Endothelial cell (in vitro differentiated cells): ENCODE measurements around the gene NMNAT3. TPM values are rescaled to one million over a fixed set of nuclear protein-coding genes. Genes with fewer than 3 reads are reported as not detected.

Experiments used
- DNase-seq: peaks from one replicate; pipeline ENCODE4 v3.0.0; 2021; ENCODE audit warnings: low spot score
- H3K27ac Mint-ChIP-seq: one replicate; pipeline ENCODE4 v1.8.0; 2021; ENCODE audit warnings: mixed read lengths, inconsistent platforms; ENCODE audit not compliant: unreplicated experiment
- H3K27me3 Mint-ChIP-seq: one replicate; pipeline ENCODE4 v1.8.0; 2021; ENCODE audit warnings: mild to moderate bottlenecking, moderate library complexity, mixed read lengths, inconsistent platforms; ENCODE audit not compliant: unreplicated experiment
- H3K36me3 Mint-ChIP-seq: one replicate; pipeline ENCODE4 v1.8.0; 2021; ENCODE audit warnings: mild to moderate bottlenecking, low read depth, mixed read lengths, inconsistent platforms; ENCODE audit not compliant: unreplicated experiment
- H3K4me1 Mint-ChIP-seq: one replicate; pipeline ENCODE4 v1.8.0; 2021; ENCODE audit warnings: mild to moderate bottlenecking, mixed read lengths, inconsistent platforms; ENCODE audit not compliant: unreplicated experiment
- H3K4me3 Mint-ChIP-seq: one replicate; pipeline ENCODE4 v1.8.0; 2021; ENCODE audit warnings: mild to moderate bottlenecking, mixed read lengths, inconsistent platforms; ENCODE audit not compliant: unreplicated experiment
- H3K9me3 Mint-ChIP-seq: one replicate; pipeline ENCODE4 v1.8.0; 2021; ENCODE audit warnings: mixed read lengths, inconsistent platforms; ENCODE audit not compliant: unreplicated experiment
- total RNA-seq: library from RNA; stranded (reverse); fragmentation: NEBNext Ultra II Directional; extraction: Animal tissue kit (Norgen Biotek cat#: 25700); gene quantifications from one replicate; pipeline ENCODE4 v1.2.1, GENCODE V29; 2021; ENCODE audit not compliant: unreplicated experiment
- TF ChIP-seq, protein P1 (sequence below): fragments of 200-600 bp; sonication (generic); IDR thresholded peaks from one replicate; pipeline ENCODE4 v1.5.0; 2021; ENCODE audit warnings: antibody characterized with exemption; ENCODE audit not compliant: unreplicated experiment

Gene NMNAT3
- total RNA-seq, 1 donor from 2014 or later = 0.62 TPM

GRCh38 chr3:139695007-139695406 is 17.2 kb upstream of the NMNAT3 start:
- no peaks in the 10 kb centered on the region for H3K4me1 Mint-ChIP-seq
- H3K27ac Mint-ChIP-seq = no peak overlapping the region
- H3K36me3 Mint-ChIP-seq = no peaks in the 10 kb centered on the region
- TF ChIP-seq, protein P1, sequence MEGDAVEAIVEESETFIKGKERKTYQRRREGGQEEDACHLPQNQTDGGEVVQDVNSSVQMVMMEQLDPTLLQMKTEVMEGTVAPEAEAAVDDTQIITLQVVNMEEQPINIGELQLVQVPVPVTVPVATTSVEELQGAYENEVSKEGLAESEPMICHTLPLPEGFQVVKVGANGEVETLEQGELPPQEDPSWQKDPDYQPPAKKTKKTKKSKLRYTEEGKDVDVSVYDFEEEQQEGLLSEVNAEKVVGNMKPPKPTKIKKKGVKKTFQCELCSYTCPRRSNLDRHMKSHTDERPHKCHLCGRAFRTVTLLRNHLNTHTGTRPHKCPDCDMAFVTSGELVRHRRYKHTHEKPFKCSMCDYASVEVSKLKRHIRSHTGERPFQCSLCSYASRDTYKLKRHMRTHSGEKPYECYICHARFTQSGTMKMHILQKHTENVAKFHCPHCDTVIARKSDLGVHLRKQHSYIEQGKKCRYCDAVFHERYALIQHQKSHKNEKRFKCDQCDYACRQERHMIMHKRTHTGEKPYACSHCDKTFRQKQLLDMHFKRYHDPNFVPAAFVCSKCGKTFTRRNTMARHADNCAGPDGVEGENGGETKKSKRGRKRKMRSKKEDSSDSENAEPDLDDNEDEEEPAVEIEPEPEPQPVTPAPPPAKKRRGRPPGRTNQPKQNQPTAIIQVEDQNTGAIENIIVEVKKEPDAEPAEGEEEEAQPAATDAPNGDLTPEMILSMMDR = no peak
- H3K9me3 Mint-ChIP-seq = no peaks in the 10 kb centered on the region
- H3K4me3 Mint-ChIP-seq = no peak overlapping the region
- DNase-seq = no peak
- no peaks in the 10 kb centered on the region for H3K27me3 Mint-ChIP-seq

GRCh38 chr3:139694542-139694941 is 16.8 kb upstream of the NMNAT3 start:
- no peak overlapping the region for H3K27ac Mint-ChIP-seq
- TF ChIP-seq, protein P1 = no peak
- no peak overlapping the region for H3K4me3 Mint-ChIP-seq
- no peak for DNase-seq
- H3K27me3 Mint-ChIP-seq = no peaks in the 10 kb centered on the region
- no peaks in the 10 kb centered on the region for H3K36me3 Mint-ChIP-seq
- no peaks in the 10 kb centered on the region for H3K4me1 Mint-ChIP-seq
- H3K9me3 Mint-ChIP-seq = no peaks in the 10 kb centered on the region

GRCh38 chr3:139691619-139692018 is 13.8 kb upstream of the NMNAT3 start:
- no peak for DNase-seq
- Mint-ChIP-seq H3K4me1 (peaks cover 6% of the 10 kb centered on the region), H3K36me3 (no peaks in the 10 kb centered on the region), H3K4me3 (no peak overlapping the region), H3K9me3 (no peaks in the 10 kb centered on the region), H3K27ac (no peak overlapping the region), H3K27me3 (peaks cover 2% of the 10 kb centered on the region)
- TF ChIP-seq, protein P1 = no peak

DNA sequence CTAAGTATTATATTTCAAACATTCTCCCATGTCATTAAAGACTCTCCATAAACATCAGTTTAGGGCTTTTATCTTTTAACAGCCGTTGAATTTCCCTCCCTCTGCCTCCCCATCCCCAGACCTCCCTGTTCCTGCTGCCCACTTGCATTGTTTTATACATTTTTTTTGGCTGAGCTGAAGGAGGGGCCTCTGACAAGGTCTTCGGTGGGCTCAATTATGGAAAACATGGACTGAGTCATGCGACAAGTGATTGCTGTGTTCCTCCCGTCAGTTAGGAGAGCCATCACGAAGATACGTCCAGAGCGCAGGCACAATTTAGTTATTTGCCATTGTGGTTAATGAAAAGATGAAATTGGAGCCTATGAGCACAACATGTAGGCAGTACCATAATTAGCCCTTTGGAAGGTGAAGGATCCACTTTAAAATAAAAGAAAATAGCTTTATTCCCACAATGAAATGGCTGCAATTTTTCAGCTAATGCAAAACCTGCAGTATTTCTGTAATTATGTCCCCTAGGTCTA is 12.0 kb upstream of the NMNAT3 start:
- Mint-ChIP-seq H3K4me3 (no peak overlapping the region), H3K36me3 (no peaks in the 10 kb centered on the region), H3K9me3 (no peaks in the 10 kb centered on the region), H3K27me3 (peaks cover 2% of the 10 kb centered on the region), H3K27ac (no peak overlapping the region), H3K4me1 (peaks cover 6% of the 10 kb centered on the region)
- TF ChIP-seq, protein P1 = no peak
- no peak for DNase-seq

GRCh38 chr3:139689122-139689521 is 11.3 kb upstream of the NMNAT3 start:
- Mint-ChIP-seq H3K27me3 (peaks cover 2% of the 10 kb centered on the region), H3K4me3 (no peak overlapping the region), H3K27ac (no peak overlapping the region), H3K4me1 (peaks cover 6% of the 10 kb centered on the region), H3K9me3 (no peaks in the 10 kb centered on the region), H3K36me3 (no peaks in the 10 kb centered on the region)
- TF ChIP-seq, protein P1 = no peak
- no peak for DNase-seq
